ENCODE results near the gene SKI.

The SKI gene

GRCh38 chr1:2255047-2255419 is 26.9 kb downstream of the SKI start:
- Histone ChIP-seq H3K27me3 (ENCODE audit: insufficient read depth, low read length) (peaks cover 2% of the 10 kb centered on the region; the same call in 1 of the 2 replicates), H3K36me3 (ENCODE audit: insufficient read depth, low read length) (no peaks in the 10 kb centered on the region), H3K9me2 (ENCODE audit: low read depth, low read length) (no peaks in the 10 kb centered on the region), H3K79me2 (ENCODE audit: insufficient read depth, low read length) (no peaks in the 10 kb centered on the region), H3K9me3 (ENCODE audit: low read length) (no peaks in the 10 kb centered on the region), H2AFZ (ENCODE audit: low read length) (no peak overlapping the region), H3K4me3 (ENCODE audit: low read depth, low read length, poor library complexity, severe bottlenecking) (no peak overlapping the region), H3K4me2 (ENCODE audit: low read length) (no peak overlapping the region), H3K9ac (ENCODE audit: low read length) (no peak overlapping the region), H4K20me1 (ENCODE audit: insufficient read depth, low read length) (no peaks in the 10 kb centered on the region), H3K4me1 (ENCODE audit: insufficient read depth, low read length, severe bottlenecking) (no peaks in the 10 kb centered on the region), H3F3A (ENCODE audit: insufficient read depth, low read length) (0 out of 2 replicates have a peak, but pooled peaks cover 4% of the 10 kb centered on the region), H3K27ac (ENCODE audit: low read depth, low read length, poor library complexity, severe bottlenecking) (no peak overlapping the region)
- TF ChIP-seq EZH2 (IDR thresholded peaks at IDR 0.05; ENCODE audit: borderline replicate concordance, low read length) (no peak), CTCF (IDR thresholded peaks at IDR 0.05; ENCODE audit: low read length) (no peak)

- H3K79me2 ChIP-seq (ENCODE audit: insufficient read depth, low read length), result no peaks in the 10 kb centered on the region
- no peak overlapping the region for H3K27ac ChIP-seq (ENCODE audit: low read depth, low read length, poor library complexity, severe bottlenecking)
- H3K36me3 ChIP-seq (ENCODE audit: insufficient read depth, low read length), result no peaks in the 10 kb centered on the region
- no peaks in the 10 kb centered on the region for H3K9me2 ChIP-seq (ENCODE audit: low read depth, low read length)
- no peak overlapping the region for H2AFZ ChIP-seq (ENCODE audit: low read length)
- H3F3A ChIP-seq (ENCODE audit: insufficient read depth, low read length), result 0 out of 2 replicates have a peak, but pooled peaks cover 4% of the 10 kb centered on the region
- H3K27me3 ChIP-seq (ENCODE audit: insufficient read depth, low read length), result peaks cover 3% of the 10 kb centered on the region; the same call in 1 of the 2 replicates
- TF ChIP-seq EZH2 (IDR thresholded peaks at IDR 0.05; ENCODE audit: borderline replicate concordance, low read length) (no peak), CTCF (IDR thresholded peaks at IDR 0.05; ENCODE audit: low read length) (no peak)
- H3K9me3 ChIP-seq (ENCODE audit: low read length), result no peaks in the 10 kb centered on the region
- no peak overlapping the region for H3K9ac ChIP-seq (ENCODE audit: low read length)
- no peaks in the 10 kb centered on the region for H3K4me1 ChIP-seq (ENCODE audit: insufficient read depth, low read length, severe bottlenecking)
- no peak overlapping the region for H3K4me2 ChIP-seq (ENCODE audit: low read length)
- H3K4me3 ChIP-seq (ENCODE audit: low read depth, low read length, poor library complexity, severe bottlenecking), result no peak overlapping the region
- H4K20me1 ChIP-seq (ENCODE audit: insufficient read depth, low read length), result no peaks in the 10 kb centered on the region
These were observed 27.6 kb downstream of the SKI start for GRCh38 chr1:2255420-2256369.

- no peak overlapping the region for H3K4me2 ChIP-seq (ENCODE audit: low read length)
- H2AFZ ChIP-seq (ENCODE audit: low read length), result no peak overlapping the region
- H3K27ac ChIP-seq (ENCODE audit: low read depth, low read length, poor library complexity, severe bottlenecking), result no peak overlapping the region
- H3K79me2 ChIP-seq (ENCODE audit: insufficient read depth, low read length), result no peaks in the 10 kb centered on the region
- H4K20me1 ChIP-seq (ENCODE audit: insufficient read depth, low read length), result no peaks in the 10 kb centered on the region
- H3K9me2 ChIP-seq (ENCODE audit: low read depth, low read length), result no peaks in the 10 kb centered on the region
- no peak overlapping the region for H3K9ac ChIP-seq (ENCODE audit: low read length)
- TF ChIP-seq CTCF (IDR thresholded peaks at IDR 0.05; ENCODE audit: low read length) (no peak), EZH2 (IDR thresholded peaks at IDR 0.05; ENCODE audit: borderline replicate concordance, low read length) (no peak)
- no peaks in the 10 kb centered on the region for H3K36me3 ChIP-seq (ENCODE audit: insufficient read depth, low read length)
- peaks cover 3% of the 10 kb centered on the region; the same call in 1 of the 2 replicates for H3K27me3 ChIP-seq (ENCODE audit: insufficient read depth, low read length)
- no peaks in the 10 kb centered on the region for H3K9me3 ChIP-seq (ENCODE audit: low read length)
- no peak overlapping the region for H3K4me3 ChIP-seq (ENCODE audit: low read depth, low read length, poor library complexity, severe bottlenecking)
- no peaks in the 10 kb centered on the region for H3K4me1 ChIP-seq (ENCODE audit: insufficient read depth, low read length, severe bottlenecking)
- 0 out of 2 replicates have a peak, but pooled peaks cover 4% of the 10 kb centered on the region for H3F3A ChIP-seq (ENCODE audit: insufficient read depth, low read length)
These were observed 28.5 kb downstream of the SKI start for GRCh38 chr1:2256435-2257244.

Data from OCI-LY1 (cell line).